Measurements from ENCODE around the gene TMPRSS13. TPM values are rescaled to one million over a fixed set of nuclear protein-coding genes. Genes with fewer than 3 reads are reported as not detected.

TMPRSS13 gene
- total and polyA plus RNA-seq, 2 of the 13 experiments (the other 11 are each of a cell fraction or from before 2014, with no cell fraction given) = not detected

GRCh38 chr11:117934526-117935307, 5.5 kb upstream of the TMPRSS13 start:
- FAIRE-seq (no peak), ATAC-seq (no peak), DNase-seq (ENCODE audit: low spot score) (no peak)
- H3K79me2 ChIP-seq (ENCODE audit: insufficient read depth, low read length) = no peaks in the 10 kb centered on the region
- H3K4me3 ChIP-seq (replicated peaks in 1 of 3; ENCODE audit: insufficient read depth in 1 of 3, low read depth in 2 of 3, low read length in 3 of 3) = no peak overlapping the region
- H4K20me1 ChIP-seq (ENCODE audit: insufficient read depth, low read length) = no peaks in the 10 kb centered on the region
- in situ Hi-C loops (cut with HindIII; ENCODE audit: extremely low pct_ligation_motif_present, low pct_unique_long_range_greater_than_20kb) (loop anchor here (25.0 kb wide), 1 partner anchor 497 kb away; no protein-coding TSS in a partner anchor), intact Hi-C loops (cut with micrococcal nuclease; ENCODE audit: unreplicated experiment) (no loop called here)
- 28% methylated on average over 15 of the region's 19 CpGs for WGBS (ENCODE audit: low lambda C conversion rate)
- TF ChIP-seq ZNF180 (CRISPR knock-in tag; IDR thresholded peaks at IDR 0.05; ENCODE audit: borderline replicate concordance, low read depth) (no peak), HOXD1 (CRISPR knock-in tag; IDR thresholded peaks at IDR 0.05) (no peak), PHB2 (IDR thresholded peaks at IDR 0.05; ENCODE audit: partially characterized antibody) (no peak), ATRX (CRISPR knock-in tag; IDR thresholded peaks at IDR 0.05; ENCODE audit: borderline replicate concordance) (no peak), ZFYVE20 (CRISPR knock-in tag; IDR thresholded peaks at IDR 0.05; ENCODE audit: borderline replicate concordance, low read depth) (no peak), CEBPG (CRISPR knock-in tag; IDR thresholded peaks at IDR 0.05) (no peak), MED8 (CRISPR knock-in tag; IDR thresholded peaks at IDR 0.05; ENCODE audit: insufficient replicate concordance) (no peak), ZNF460 (CRISPR knock-in tag; IDR thresholded peaks at IDR 0.05; ENCODE audit: borderline replicate concordance) (no peak), ZBTB8A (CRISPR knock-in tag; IDR thresholded peaks at IDR 0.05; ENCODE audit: borderline replicate concordance, low read depth) (no peak), MXD4 (CRISPR knock-in tag; IDR thresholded peaks at IDR 0.05) (no peak), ZFP37 (CRISPR knock-in tag; IDR thresholded peaks at IDR 0.05; ENCODE audit: borderline replicate concordance) (no peak), ZNF235 (CRISPR knock-in tag; IDR thresholded peaks at IDR 0.05; ENCODE audit: borderline replicate concordance) (no peak), SOX6 (IDR thresholded peaks at IDR 0.05) (no peak), SOX6 (CRISPR knock-in tag; IDR thresholded peaks at IDR 0.05) (no peak), ZNF234 (CRISPR knock-in tag; conservative IDR thresholded peaks at IDR 0.05) (no peak), ZNF569 (CRISPR knock-in tag; IDR thresholded peaks at IDR 0.05; ENCODE audit: borderline replicate concordance) (no peak), ZNF317 (CRISPR knock-in tag; IDR thresholded peaks at IDR 0.05) (no peak), FOSL1 (CRISPR knock-in tag; IDR thresholded peaks at IDR 0.05; ENCODE audit: borderline replicate concordance) (no peak), PCBP2 (optimal IDR thresholded peaks at IDR 0.05; ENCODE audit: low read depth, low read length, poor library complexity, severe bottlenecking) (no peak), BRF2 (CRISPR knock-in tag; IDR thresholded peaks at IDR 0.05) (no peak), ZNF24 (IDR thresholded peaks at IDR 0.05) (no peak)
- H3K27me3 ChIP-seq (ENCODE audit: control insufficient read depth in 1 of 2, insufficient read depth in 2 of 2, low read length in 2 of 2) = peaks cover 4 to 45% of the 10 kb centered on the region in 2 experiments; a peak in 3 of 5 replicates
- H3K4me2 ChIP-seq (ENCODE audit: low read depth, low read length) = no peak overlapping the region
- H2AFZ ChIP-seq (ENCODE audit: low read length) = no peak overlapping the region
- H3K36me3 ChIP-seq (replicated peaks in 1 of 2; ENCODE audit: control insufficient read depth in 1 of 2, insufficient read depth in 2 of 2, low read length in 2 of 2) = no peaks in the 10 kb centered on the region
- ChIA-PET CTCF (ENCODE audit: low intra/inter-chr PET ratio, low total read pairs) (no interaction called here), POLR2A (no interaction called here)
- H3K9ac ChIP-seq (ENCODE audit: insufficient read depth, low read depth, low read length) = no peak overlapping the region
- BruUV-seq (replicated peaks) = no TSS peak
- no peak overlapping the region for H3K27ac ChIP-seq (ENCODE audit: extremely low read length, insufficient read depth, low read length)
- no peaks in the 10 kb centered on the region for H3K9me3 ChIP-seq (ENCODE audit: low read length)
- no peaks in the 10 kb centered on the region for H3K4me1 ChIP-seq (ENCODE audit: insufficient read depth, low read length)

All from HepG2 (cell line).